ENCODE results near the gene BTAF1.

The BTAF1 gene

DNA sequence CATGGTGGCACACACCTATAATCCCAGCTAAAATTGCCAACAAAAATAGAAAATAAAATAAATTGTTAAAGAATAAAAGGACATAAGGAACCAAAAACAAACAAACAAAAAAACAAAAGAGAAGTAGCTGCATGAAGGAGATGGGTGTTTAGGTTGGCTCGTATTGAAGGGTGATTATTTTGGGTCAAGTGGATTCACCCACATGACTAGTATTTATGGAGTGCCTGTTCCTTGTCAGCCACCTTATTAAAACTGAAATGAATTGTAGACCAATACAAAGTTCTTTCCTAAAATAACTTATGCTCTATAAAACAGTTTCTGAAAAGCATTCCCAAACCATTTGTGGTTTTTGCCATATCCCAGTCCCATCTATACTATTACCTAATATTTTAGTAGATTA, 138.7 kb downstream of the BTAF1 start:
- no peak for DNase-seq

GRCh38 chr10:92064506-92064905, 140.9 kb downstream of the BTAF1 start:
- DNase-seq = no peak

GRCh38 chr10:92066386-92066785, 142.8 kb downstream of the BTAF1 start:
- DNase-seq = no peak

- DNase-seq = no peak
Observed at GRCh38 chr10:92068900-92069299, 145.3 kb downstream of the BTAF1 start.

GRCh38 chr10:92074126-92074887, 150.7 kb downstream of the BTAF1 start:
- no peak for DNase-seq

- no peak for DNase-seq
Observed at GRCh38 chr10:92075829-92076228, 152.3 kb downstream of the BTAF1 start.

- DNase-seq = no peak
Observed at GRCh38 chr10:92076722-92077121, 153.2 kb downstream of the BTAF1 start.

DNA sequence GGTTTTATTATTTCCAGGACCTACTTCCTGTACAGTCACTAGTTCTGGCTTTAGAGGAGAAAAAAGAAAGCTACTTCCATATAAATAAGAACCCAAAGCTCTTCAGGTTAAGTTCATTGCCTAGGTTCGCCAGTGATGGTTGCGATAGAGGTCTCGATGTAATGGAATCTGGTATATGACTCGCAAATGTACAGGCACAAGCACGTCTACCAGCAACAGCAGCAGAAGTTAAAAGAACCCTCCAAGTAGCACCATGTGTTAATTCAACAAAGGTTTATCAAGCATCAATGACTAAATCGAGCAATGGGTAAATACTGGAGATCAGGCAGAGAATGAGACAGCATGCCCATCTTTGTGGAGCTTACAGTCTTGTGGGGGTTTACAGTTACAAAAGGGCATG, 155.4 kb downstream of the BTAF1 start:
- DNase-seq = no peak

All from NCI-H146 (cell line).